Endodermal cell (in vitro differentiated cells): ENCODE data around the gene CDK15. TPM values are rescaled to one million over a fixed set of nuclear protein-coding genes. Genes with fewer than 3 reads are reported as not detected.

Experiments
- DNase-seq: peaks from one replicate; pipeline ENCODE4 v3.0.0-alpha.2; 2017
- H3K27ac ChIP-seq: 2 replicates; pipeline ENCODE4 v1.5.1; 2013; ENCODE audit warnings: mild to moderate bottlenecking, low read depth, low read length, moderate library complexity
- H3K27me3 ChIP-seq: 2 replicates; pipeline ENCODE4 v1.6.1; 2013; ENCODE audit warnings: mild to moderate bottlenecking, low read length, moderate library complexity; ENCODE audit not compliant: insufficient read depth, control insufficient read depth, poor library complexity, severe bottlenecking
- H3K36me3 ChIP-seq: 2 replicates; pipeline ENCODE4 v1.7.0; 2013; ENCODE audit warnings: mild to moderate bottlenecking, low read length, moderate library complexity; ENCODE audit not compliant: control insufficient read depth, insufficient read depth
- H3K4me1 ChIP-seq: one replicate; pipeline ENCODE4 v1.7.0; 2013; ENCODE audit warnings: low read length; ENCODE audit not compliant: control insufficient read depth, insufficient read depth
- H3K4me3 ChIP-seq: 2 replicates; pipeline ENCODE4 v1.5.1; 2013; ENCODE audit warnings: mild to moderate bottlenecking, low read length, moderate library complexity
- H3K9ac ChIP-seq: 2 replicates; pipeline ENCODE4 v1.6.1; 2013; ENCODE audit warnings: mild to moderate bottlenecking, low read length, moderate library complexity; ENCODE audit not compliant: poor library complexity, severe bottlenecking; ENCODE audit errors: extremely low read depth
- H3K9me3 ChIP-seq: 2 replicates; pipeline ENCODE4 v1.6.1; 2013; ENCODE audit warnings: mild to moderate bottlenecking, low read length, moderate library complexity; ENCODE audit not compliant: control insufficient read depth
- H3K27ac Mint-ChIP-seq: 2 replicates; pipeline ENCODE4 v1.8.0; 2020; ENCODE audit warnings: mixed read lengths
- H3K27me3 Mint-ChIP-seq: 2 replicates; pipeline ENCODE4 v1.8.0; 2021; ENCODE audit warnings: mild to moderate bottlenecking, mixed read lengths; ENCODE audit not compliant: insufficient read depth
- H3K36me3 Mint-ChIP-seq: 2 replicates; pipeline ENCODE4 v1.8.0; 2020; ENCODE audit warnings: low read depth, mixed read lengths
- H3K4me1 Mint-ChIP-seq: 2 replicates; pipeline ENCODE4 v1.8.0; 2020; ENCODE audit warnings: mixed read lengths
- H3K4me3 Mint-ChIP-seq: 2 replicates; pipeline ENCODE4 v1.8.0; 2020; ENCODE audit warnings: mild to moderate bottlenecking, moderate library complexity, mixed read lengths
- H3K9me3 Mint-ChIP-seq: 2 replicates; pipeline ENCODE4 v1.8.0; 2020; ENCODE audit warnings: mild to moderate bottlenecking, mixed read lengths
- WGBS, 2 experiments: methylation state at CpG; one replicate each; pipeline versions ENCODE4 v1.1.5 to v1.1.7; 2013; ENCODE audit warnings: missing lambda C conversion rate in 2 of 2, mixed read lengths in 1 of 2; ENCODE audit not compliant: insufficient coverage in 1 of 2, insufficient read length in 1 of 2; 5-methylcytosine and 5-hydroxymethylcytosine counted together
- total RNA-seq, 2 donors: library from RNA; stranded (reverse); fragmentation: NEBNext Ultra II Directional in 1 of 2; extraction: Animal tissue kit (Norgen Biotek cat#: 25700) in 1 of 2; gene quantifications; 2 replicates in 1 of 2; 3 replicates in 1 of 2; pipeline ENCODE4 v1.2.1, GENCODE V29; 2021
- TF ChIP-seq, protein P1 (sequence below): fragments of 200-600 bp; sonication (generic); conservative IDR thresholded peaks from 2 replicates; pipeline ENCODE4 v1.5.0; 2021; ENCODE audit warnings: antibody characterized with exemption, mild to moderate bottlenecking

The CDK15 gene
- total RNA-seq, 2 donors from 2014 or later: 0.35 TPM; not detected in 1

- WGBS, 2 experiments: 68 to 74% methylated on average over 7 to 8 of the region's 10 CpGs
- Histone ChIP-seq H3K4me3 (no peak overlapping the region), H3K9me3 (no peaks in the 10 kb centered on the region), H3K27ac (no peak overlapping the region), H3K9ac (no peak overlapping the region), H3K4me1 (peaks cover 14% of the 10 kb centered on the region), H3K36me3 (no peaks in the 10 kb centered on the region), H3K27me3 (no peaks in the 10 kb centered on the region)
- Mint-ChIP-seq H3K27ac (peak overlapping the region; percentile 38), H3K4me1 (peaks cover 47% of the 10 kb centered on the region), H3K27me3 (no peaks in the 10 kb centered on the region), H3K36me3 (no peaks in the 10 kb centered on the region), H3K4me3 (no peak overlapping the region), H3K9me3 (peaks cover 2% of the 10 kb centered on the region)
- peak; percentile 61 for DNase-seq
- TF ChIP-seq, protein P1, sequence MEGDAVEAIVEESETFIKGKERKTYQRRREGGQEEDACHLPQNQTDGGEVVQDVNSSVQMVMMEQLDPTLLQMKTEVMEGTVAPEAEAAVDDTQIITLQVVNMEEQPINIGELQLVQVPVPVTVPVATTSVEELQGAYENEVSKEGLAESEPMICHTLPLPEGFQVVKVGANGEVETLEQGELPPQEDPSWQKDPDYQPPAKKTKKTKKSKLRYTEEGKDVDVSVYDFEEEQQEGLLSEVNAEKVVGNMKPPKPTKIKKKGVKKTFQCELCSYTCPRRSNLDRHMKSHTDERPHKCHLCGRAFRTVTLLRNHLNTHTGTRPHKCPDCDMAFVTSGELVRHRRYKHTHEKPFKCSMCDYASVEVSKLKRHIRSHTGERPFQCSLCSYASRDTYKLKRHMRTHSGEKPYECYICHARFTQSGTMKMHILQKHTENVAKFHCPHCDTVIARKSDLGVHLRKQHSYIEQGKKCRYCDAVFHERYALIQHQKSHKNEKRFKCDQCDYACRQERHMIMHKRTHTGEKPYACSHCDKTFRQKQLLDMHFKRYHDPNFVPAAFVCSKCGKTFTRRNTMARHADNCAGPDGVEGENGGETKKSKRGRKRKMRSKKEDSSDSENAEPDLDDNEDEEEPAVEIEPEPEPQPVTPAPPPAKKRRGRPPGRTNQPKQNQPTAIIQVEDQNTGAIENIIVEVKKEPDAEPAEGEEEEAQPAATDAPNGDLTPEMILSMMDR: no peak
Observed at GRCh38 chr2:201923436-201924328, 117.3 kb downstream of the CDK15 start.

DNA sequence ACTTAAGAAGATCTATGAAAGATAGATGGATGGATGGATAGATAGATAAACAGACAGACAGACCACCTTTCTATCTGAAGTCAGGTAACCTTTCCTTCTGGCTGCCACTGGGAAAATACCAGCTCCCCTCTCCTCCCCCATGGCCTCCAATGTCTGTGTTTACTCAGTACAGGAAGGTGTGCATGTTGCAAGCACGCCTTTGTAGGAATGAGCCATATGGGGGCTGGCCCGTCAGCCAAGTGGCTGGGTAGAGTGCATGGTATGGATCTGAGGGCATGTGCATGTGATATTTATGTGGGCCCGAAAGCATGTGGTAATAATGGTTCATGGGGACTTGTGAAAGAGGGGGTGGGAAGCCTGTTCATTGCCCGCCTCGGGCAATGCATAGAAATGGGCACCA lies 118.1 kb downstream of the CDK15 start:
- Histone ChIP-seq H3K9me3 (no peaks in the 10 kb centered on the region), H3K27me3 (no peaks in the 10 kb centered on the region), H3K9ac (no peak overlapping the region), H3K27ac (no peak overlapping the region), H3K4me3 (no peak overlapping the region), H3K4me1 (peaks cover 14% of the 10 kb centered on the region), H3K36me3 (no peaks in the 10 kb centered on the region)
- no peak overlapping the region for H3K27ac Mint-ChIP-seq
- peaks cover 2% of the 10 kb centered on the region for H3K9me3 Mint-ChIP-seq
- 90 to 100% methylated on average over 3 to 5 of the region's 5 CpGs for WGBS, 2 experiments
- H3K4me3 Mint-ChIP-seq: no peak overlapping the region
- peaks cover 52% of the 10 kb centered on the region for H3K4me1 Mint-ChIP-seq
- TF ChIP-seq, protein P1: no peak
- H3K36me3 Mint-ChIP-seq: no peaks in the 10 kb centered on the region
- DNase-seq: peak; percentile 41
- no peaks in the 10 kb centered on the region for H3K27me3 Mint-ChIP-seq

GRCh38 chr2:201925056-201925455 lies 118.7 kb downstream of the CDK15 start:
- Histone ChIP-seq H3K27ac (no peak overlapping the region), H3K9ac (no peak overlapping the region), H3K4me3 (no peak overlapping the region), H3K27me3 (no peaks in the 10 kb centered on the region), H3K36me3 (no peaks in the 10 kb centered on the region), H3K9me3 (no peaks in the 10 kb centered on the region), H3K4me1 (peaks cover 14% of the 10 kb centered on the region)
- no peaks in the 10 kb centered on the region for H3K27me3 Mint-ChIP-seq
- 94 to 96% methylated on average over 3 to 5 of the region's 5 CpGs for WGBS, 2 experiments
- H3K9me3 Mint-ChIP-seq: peaks cover 2% of the 10 kb centered on the region
- peaks cover 58% of the 10 kb centered on the region for H3K4me1 Mint-ChIP-seq
- H3K27ac Mint-ChIP-seq: no peak overlapping the region
- H3K4me3 Mint-ChIP-seq: no peak overlapping the region
- H3K36me3 Mint-ChIP-seq: no peaks in the 10 kb centered on the region
- TF ChIP-seq, protein P1: no peak
- DNase-seq: no peak
